Activated naive CD4-positive, alpha-beta T cell treated with anti-CD3 and anti-CD28 coated beads for 36 hours (primary cell): ENCODE results near the gene ARIH1. TPM values are rescaled to one million over a fixed set of nuclear protein-coding genes. Genes with fewer than 3 reads are reported as not detected.
A peak's percentile ranks its signal among the peaks of the same experiment; 100 is the strongest.
"Not testable (repeated sequence)": the region's sequence is repeated elsewhere in the genome, so short reads cannot be mapped to it uniquely, and the experiment has no call there.

Experiments
- CTCF ChIA-PET: fragments of 350-600 bp; sonication (Branson Sonifier 250); formaldehyde crosslinking; loops from one replicate; lab custom pipeline; 2021; ENCODE audit warnings: antibody characterized with exemption; lab: Charles Lee
- DNase-seq: peaks from one replicate; pipeline ENCODE4 v3.0.0-alpha.2; 2020
- H3K27ac Mint-ChIP-seq: one replicate; pipeline ENCODE4 v1.8.0; 2021; ENCODE audit warnings: mild to moderate bottlenecking, mixed read lengths
- H3K27me3 Mint-ChIP-seq: one replicate; pipeline ENCODE4 v1.8.0; 2021; ENCODE audit warnings: low read depth, mixed read lengths
- H3K36me3 Mint-ChIP-seq: one replicate; pipeline ENCODE4 v1.8.0; 2021; ENCODE audit warnings: low read depth, mixed read lengths
- H3K4me1 Mint-ChIP-seq: one replicate; pipeline ENCODE4 v1.8.0; 2021; ENCODE audit warnings: low read depth, mixed read lengths
- H3K4me3 Mint-ChIP-seq: one replicate; pipeline ENCODE4 v1.8.0; 2021; ENCODE audit warnings: mild to moderate bottlenecking, moderate library complexity, mixed read lengths
- H3K9me3 Mint-ChIP-seq: one replicate; pipeline ENCODE4 v1.8.0; 2021; ENCODE audit warnings: mixed read lengths
- intact Hi-C: fragments of 100-400 bp; cut with micrococcal nuclease; formaldehyde crosslinking; loops from one replicate; pipeline ENCODE4 v1.15.1; 2023
- total RNA-seq, 2 experiments: library from RNA; stranded (reverse); gene quantifications; one replicate each; pipeline ENCODE4 v1.2.3, GENCODE V29; 2021

Gene ARIH1
- total RNA-seq, 2 experiments from 2014 or later, result 174 to 183 TPM

GRCh38 chr15:72588096-72588495, 114.0 kb downstream of the ARIH1 start:
- no peak for DNase-seq
- H3K4me1 Mint-ChIP-seq, result no peaks in the 10 kb centered on the region
- H3K9me3 Mint-ChIP-seq, result no peaks in the 10 kb centered on the region
- no peak overlapping the region for H3K4me3 Mint-ChIP-seq
- H3K36me3 Mint-ChIP-seq, result peaks cover 5% of the 10 kb centered on the region
- intact Hi-C loops, result no loop called here
- CTCF ChIA-PET, result no interaction called here
- no peak overlapping the region for H3K27ac Mint-ChIP-seq
- H3K27me3 Mint-ChIP-seq, result no peaks in the 10 kb centered on the region

GRCh38 chr15:72590427-72590826, 116.3 kb downstream of the ARIH1 start:
- intact Hi-C loops, result no loop called here

GRCh38 chr15:72591361-72591760, 117.2 kb downstream of the ARIH1 start:
- H3K9me3 Mint-ChIP-seq, result no peaks in the 10 kb centered on the region
- H3K4me1 Mint-ChIP-seq, result no peaks in the 10 kb centered on the region
- no peak overlapping the region for H3K27ac Mint-ChIP-seq
- no peak overlapping the region for H3K4me3 Mint-ChIP-seq
- intact Hi-C loops, result no loop called here
- peaks cover 1% of the 10 kb centered on the region for H3K36me3 Mint-ChIP-seq
- H3K27me3 Mint-ChIP-seq, result no peaks in the 10 kb centered on the region
- CTCF ChIA-PET, result interaction anchor here (0.6 to 1.2 kb wide), 3 partner anchors 9 to 484 kb away, joined by 3 to 5 read pairs (median 3); no protein-coding TSS in a partner anchor
- DNase-seq, result no peak

More at GRCh38 chr15:72590427-72590826, 116.3 kb downstream of the ARIH1 start:
- no peak overlapping the region for H3K4me3 Mint-ChIP-seq
- no peak overlapping the region for H3K27ac Mint-ChIP-seq
- DNase-seq, result no peak
- H3K9me3 Mint-ChIP-seq, result no peaks in the 10 kb centered on the region
- H3K36me3 Mint-ChIP-seq, result peaks cover 1% of the 10 kb centered on the region
- CTCF ChIA-PET, result interaction anchor here (1.1 to 1.8 kb wide), 2 partner anchors 8 to 10 kb away, joined by 3 to 11 read pairs; no protein-coding TSS in a partner anchor
- no peaks in the 10 kb centered on the region for H3K27me3 Mint-ChIP-seq
- H3K4me1 Mint-ChIP-seq, result no peaks in the 10 kb centered on the region

GRCh38 chr15:72592097-72592496, 118.0 kb downstream of the ARIH1 start:
- H3K4me3 Mint-ChIP-seq, result no peak overlapping the region
- CTCF ChIA-PET, result no interaction called here
- no peak for DNase-seq

GRCh38 chr15:72592676-72593075, 118.5 kb downstream of the ARIH1 start:
- Mint-ChIP-seq H3K4me1 (no peaks in the 10 kb centered on the region), H3K27me3 (no peaks in the 10 kb centered on the region), H3K27ac (no peak overlapping the region), H3K4me3 (no peak overlapping the region), H3K36me3 (no peaks in the 10 kb centered on the region), H3K9me3 (no peaks in the 10 kb centered on the region)
- CTCF ChIA-PET, result no interaction called here
- DNase-seq, result no peak
- intact Hi-C loops, result no loop called here

More at GRCh38 chr15:72592097-72592496, 118.0 kb downstream of the ARIH1 start:
- Mint-ChIP-seq H3K9me3 (no peaks in the 10 kb centered on the region), H3K27ac (no peak overlapping the region), H3K27me3 (no peaks in the 10 kb centered on the region), H3K36me3 (peaks cover 1% of the 10 kb centered on the region), H3K4me1 (no peaks in the 10 kb centered on the region)
- intact Hi-C loops, result no loop called here

- CTCF ChIA-PET, result interaction anchor here (0.7 kb wide), 1 partner anchor 45 kb away, joined by 3 read pairs; no protein-coding TSS in a partner anchor
- Mint-ChIP-seq H3K4me3 (no peak overlapping the region), H3K9me3 (no peaks in the 10 kb centered on the region), H3K27me3 (no peaks in the 10 kb centered on the region), H3K36me3 (no peaks in the 10 kb centered on the region), H3K27ac (no peak overlapping the region), H3K4me1 (no peaks in the 10 kb centered on the region)
- intact Hi-C loops, result no loop called here
- no peak for DNase-seq
Measured at GRCh38 chr15:72593838-72594237, 119.7 kb downstream of the ARIH1 start.

- intact Hi-C loops, result loop anchor here (5.0 to 10.0 kb wide), 2 partner anchors 85 to 288 kb away; partner anchors contain the start of genes BBS4 and HIGD2B
- H3K27ac Mint-ChIP-seq, result no peak overlapping the region
- CTCF ChIA-PET, result interaction anchor here (0.7 to 2.0 kb wide), 27 partner anchors 9 to 654 kb away, joined by 3 to 11 read pairs (median 4); no protein-coding TSS in a partner anchor
- no peak overlapping the region for H3K4me3 Mint-ChIP-seq
- H3K27me3 Mint-ChIP-seq, result no peaks in the 10 kb centered on the region
- peak; percentile 56 for DNase-seq
- no peaks in the 10 kb centered on the region for H3K9me3 Mint-ChIP-seq
- H3K4me1 Mint-ChIP-seq, result no peaks in the 10 kb centered on the region
- no peaks in the 10 kb centered on the region for H3K36me3 Mint-ChIP-seq
Measured at GRCh38 chr15:72599855-72600464, 125.8 kb downstream of the ARIH1 start.

GRCh38 chr15:72604794-72605193, 130.7 kb downstream of the ARIH1 start:
- no peaks in the 10 kb centered on the region for H3K9me3 Mint-ChIP-seq
- H3K4me3 Mint-ChIP-seq, result no peak overlapping the region
- H3K27me3 Mint-ChIP-seq, result no peaks in the 10 kb centered on the region
- intact Hi-C loops, result loop anchor here (5.0 to 10.0 kb wide), 2 partner anchors 80 to 292 kb away; partner anchors contain the start of genes BBS4 and HIGD2B
- no peaks in the 10 kb centered on the region for H3K36me3 Mint-ChIP-seq
- no peak for DNase-seq
- CTCF ChIA-PET, result no interaction called here
- H3K27ac Mint-ChIP-seq, result no peak overlapping the region
- H3K4me1 Mint-ChIP-seq, result no peaks in the 10 kb centered on the region

- not testable (repeated sequence) for H3K4me3 Mint-ChIP-seq, H3K36me3 Mint-ChIP-seq, H3K27me3 Mint-ChIP-seq, H3K9me3 Mint-ChIP-seq, H3K4me1 Mint-ChIP-seq, H3K27ac Mint-ChIP-seq, DNase-seq
- intact Hi-C loops, result loop anchor here (10.0 kb wide), 1 partner anchor 77 kb away; the partner anchor contains the start of genes BBS4 and HIGD2B
- CTCF ChIA-PET, result interaction anchor here (1.2 kb wide), 1 partner anchor 9 kb away, joined by 3 read pairs; no protein-coding TSS in a partner anchor
Measured at GRCh38 chr15:72608084-72608483, 134.0 kb downstream of the ARIH1 start.

- no peaks in the 10 kb centered on the region for H3K4me1 Mint-ChIP-seq
- intact Hi-C loops, result loop anchor here (10.0 kb wide), 1 partner anchor 75 kb away; the partner anchor contains the start of genes BBS4 and HIGD2B
- H3K27ac Mint-ChIP-seq, result no peak overlapping the region
- no peak overlapping the region for H3K4me3 Mint-ChIP-seq
- no peaks in the 10 kb centered on the region for H3K27me3 Mint-ChIP-seq
- H3K36me3 Mint-ChIP-seq, result no peaks in the 10 kb centered on the region
- DNase-seq, result no peak
- no peaks in the 10 kb centered on the region for H3K9me3 Mint-ChIP-seq
- CTCF ChIA-PET, result no interaction called here
Measured at GRCh38 chr15:72609862-72610261, 135.7 kb downstream of the ARIH1 start.

- H3K27ac Mint-ChIP-seq, H3K4me3 Mint-ChIP-seq: not testable (repeated sequence)
- CTCF ChIA-PET, result interaction anchor here (0.7 kb wide), 1 partner anchor 174 kb away, joined by 5 read pairs; no protein-coding TSS in a partner anchor
Measured at GRCh38 chr15:72612324-72612723, 138.2 kb downstream of the ARIH1 start.

GRCh38 chr15:72614810-72615532, 140.8 kb downstream of the ARIH1 start:
- intact Hi-C loops, result no loop called here
- Mint-ChIP-seq H3K27ac (no peak overlapping the region), H3K9me3 (no peaks in the 10 kb centered on the region), H3K27me3 (no peaks in the 10 kb centered on the region), H3K36me3 (no peaks in the 10 kb centered on the region), H3K4me3 (no peak overlapping the region), H3K4me1 (peaks cover 8% of the 10 kb centered on the region)
- DNase-seq, result no peak
- CTCF ChIA-PET, result no interaction called here

More at GRCh38 chr15:72612324-72612723, 138.2 kb downstream of the ARIH1 start:
- H3K9me3 Mint-ChIP-seq, H3K27me3 Mint-ChIP-seq, H3K4me1 Mint-ChIP-seq, H3K36me3 Mint-ChIP-seq, intact Hi-C loops, DNase-seq: not testable (repeated sequence)
